Measurements from ENCODE around the gene ATP8B4. TPM values are rescaled to one million over a fixed set of nuclear protein-coding genes. Genes with fewer than 3 reads are reported as not detected.
A peak's percentile ranks its signal among the peaks of the same experiment; 100 is the strongest.

Gene ATP8B4
- polyA plus RNA-seq, 1 donor from 2014 or later = not detected

GRCh38 chr15:50127255-50127777 is 8.3 kb upstream of the ATP8B4 start:
- Mint-ChIP-seq H3K27me3 (no peaks in the 10 kb centered on the region), H3K27ac (no peak overlapping the region), H3K36me3 (no peaks in the 10 kb centered on the region), H3K4me1 (no peaks in the 10 kb centered on the region), H3K9me3 (peaks cover 0 to 11% (median 2%) of the 10 kb centered on the region in 3 donors), H3K4me3 (no peak overlapping the region)

DNA sequence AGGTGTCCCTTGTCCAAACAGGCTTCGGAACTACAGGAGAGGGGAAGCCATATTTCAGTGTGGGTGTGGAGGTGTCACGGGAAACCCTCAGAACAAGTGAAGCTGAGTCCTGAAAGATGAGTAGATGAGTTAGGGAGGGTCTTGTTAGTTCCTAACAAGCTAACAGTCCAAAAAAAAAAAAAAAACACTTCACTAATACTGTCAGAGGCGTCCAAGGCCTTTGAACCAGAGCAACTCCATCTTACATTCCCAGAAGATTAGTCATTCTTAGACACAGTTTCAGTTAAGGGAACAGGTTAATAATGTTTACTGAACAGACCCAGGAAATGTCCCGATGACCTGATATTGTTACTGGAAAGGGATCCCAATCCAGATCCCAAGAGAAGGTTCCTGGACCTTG is 7.0 kb upstream of the ATP8B4 start:
- peaks cover 0 to 8% (median 2%) of the 10 kb centered on the region in 3 donors for H3K9me3 Mint-ChIP-seq
- no peaks in the 10 kb centered on the region for H3K36me3 Mint-ChIP-seq
- H3K4me1 Mint-ChIP-seq = no peaks in the 10 kb centered on the region
- H3K27ac Mint-ChIP-seq = no peak overlapping the region
- no peaks in the 10 kb centered on the region for H3K27me3 Mint-ChIP-seq
- H3K4me3 Mint-ChIP-seq = no peak overlapping the region

DNA sequence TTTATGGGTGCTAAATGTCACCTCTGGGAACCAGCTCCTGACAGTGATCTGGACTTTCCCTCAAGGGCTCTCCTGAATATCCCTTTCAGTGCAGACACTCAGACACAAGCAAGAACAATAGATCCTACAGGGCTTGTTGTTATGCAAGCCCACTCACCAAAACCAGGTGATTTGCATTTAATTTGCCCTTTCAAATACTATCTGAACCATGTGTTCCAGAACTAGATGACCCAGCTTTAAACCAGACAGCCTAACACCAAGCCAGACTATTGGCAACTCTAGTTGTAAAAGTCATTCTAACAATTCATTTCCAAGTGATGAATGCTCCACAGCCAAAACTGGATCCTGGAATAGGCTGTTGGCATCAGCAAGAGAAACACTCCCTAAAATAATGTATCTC is 5.6 kb upstream of the ATP8B4 start:
- no peak overlapping the region for H3K27ac Mint-ChIP-seq
- H3K4me3 Mint-ChIP-seq = no peak overlapping the region
- peaks cover 0 to 8% (median 2%) of the 10 kb centered on the region in 3 donors for H3K9me3 Mint-ChIP-seq
- H3K4me1 Mint-ChIP-seq = no peaks in the 10 kb centered on the region
- no peaks in the 10 kb centered on the region for H3K36me3 Mint-ChIP-seq
- H3K27me3 Mint-ChIP-seq = no peaks in the 10 kb centered on the region

DNA sequence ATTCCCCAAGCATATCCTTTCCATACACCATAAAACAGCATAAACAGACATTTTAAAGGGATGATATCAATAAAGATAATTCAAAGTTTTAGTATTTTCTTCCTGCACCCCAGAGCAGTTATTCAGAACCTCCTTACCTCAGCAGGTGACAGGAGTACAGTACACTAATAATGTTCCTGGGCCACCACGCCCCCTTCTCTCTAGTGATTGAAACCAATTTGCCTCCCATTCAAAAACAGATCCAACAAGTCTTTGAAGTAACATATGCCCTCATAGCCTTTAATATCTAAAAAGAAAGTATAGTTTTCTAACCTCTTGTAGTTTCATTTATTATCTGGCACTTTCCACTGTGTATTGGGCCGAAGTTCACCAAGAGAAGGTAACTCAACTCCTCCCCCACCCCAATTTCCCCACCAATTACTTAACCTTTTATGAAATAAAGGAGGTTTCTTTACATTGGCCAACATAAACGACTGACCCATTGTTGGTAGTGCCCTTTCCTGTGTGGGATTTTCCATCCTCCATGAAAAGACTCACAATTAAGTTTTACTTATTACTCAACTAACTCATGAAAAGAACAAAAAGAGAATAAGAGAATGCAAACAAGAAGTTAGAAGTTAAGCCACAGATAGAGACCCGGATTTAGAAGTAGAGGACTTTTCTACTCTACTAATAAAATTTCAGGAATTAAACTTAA is 5.0 kb upstream of the ATP8B4 start:
- no peaks in the 10 kb centered on the region for H3K27me3 Mint-ChIP-seq

DNA sequence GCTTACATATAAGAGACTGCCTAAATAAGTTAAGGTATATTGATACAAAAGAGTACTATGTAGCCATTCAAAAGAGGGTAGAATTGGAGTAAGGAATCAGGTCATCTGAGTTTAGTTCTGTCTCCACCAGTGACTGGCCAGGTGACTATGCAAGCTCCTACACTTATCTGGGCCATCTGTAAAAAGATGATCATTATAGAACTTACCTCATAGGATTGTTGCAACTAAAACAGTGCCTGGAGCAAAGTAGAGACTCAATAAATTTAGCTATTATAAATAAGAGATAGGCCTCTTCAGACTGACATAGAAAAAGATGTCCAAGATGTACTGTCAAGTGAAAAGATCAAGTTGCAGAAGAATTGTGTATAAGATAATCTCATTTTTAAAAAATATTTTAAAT is 1.7 kb upstream of the ATP8B4 start:
- Mint-ChIP-seq H3K9me3 (peaks cover 0 to 14% (median 2%) of the 10 kb centered on the region in 3 donors), H3K4me1 (peaks cover 0 to 10% (median 7%) of the 10 kb centered on the region in 3 donors), H3K27ac (no peak overlapping the region), H3K36me3 (no peaks in the 10 kb centered on the region), H3K4me3 (no peak overlapping the region), H3K27me3 (no peaks in the 10 kb centered on the region)

More for the DNA sequence above, 5.0 kb upstream of the ATP8B4 start:
- Mint-ChIP-seq H3K9me3 (peaks cover 0 to 8% (median 2%) of the 10 kb centered on the region in 3 donors), H3K27ac (no peak overlapping the region), H3K4me3 (no peak overlapping the region), H3K36me3 (no peaks in the 10 kb centered on the region), H3K4me1 (peaks cover 0 to 5% (median 2%) of the 10 kb centered on the region in 3 donors)

- H3K36me3 Mint-ChIP-seq = peaks cover 3% of the 10 kb centered on the region
- H3K9me3 Mint-ChIP-seq = peaks cover 0 to 6% (median 0%) of the 10 kb centered on the region in 3 donors
- peaks cover 12 to 22% (median 15%) of the 10 kb centered on the region in 3 donors for H3K4me1 Mint-ChIP-seq
- H3K27ac Mint-ChIP-seq = no peak overlapping the region
- H3K27me3 Mint-ChIP-seq = peaks cover 8% of the 10 kb centered on the region
- H3K4me3 Mint-ChIP-seq = no peak overlapping the region
Measured at GRCh38 chr15:50117431-50118027, 1.5 kb downstream of the ATP8B4 start.

GRCh38 chr15:50116477-50116876 is 2.6 kb downstream of the ATP8B4 start:
- peaks cover 12 to 22% (median 15%) of the 10 kb centered on the region in 3 donors for H3K4me1 Mint-ChIP-seq
- H3K27ac Mint-ChIP-seq = peak overlapping the region in 1 of 3 donors; percentile 23
- H3K9me3 Mint-ChIP-seq = peaks cover 0 to 6% (median 0%) of the 10 kb centered on the region in 3 donors
- H3K27me3 Mint-ChIP-seq = peaks cover 8% of the 10 kb centered on the region
- H3K4me3 Mint-ChIP-seq = no peak overlapping the region
- H3K36me3 Mint-ChIP-seq = peaks cover 3% of the 10 kb centered on the region

GRCh38 chr15:50113992-50114780 is 4.8 kb downstream of the ATP8B4 start:
- no peak overlapping the region for H3K27ac Mint-ChIP-seq
- peak overlapping the region in 1 of 4 donors; percentile 46 for H3K4me3 Mint-ChIP-seq

GRCh38 chr15:50113187-50113505 is 5.9 kb downstream of the ATP8B4 start:
- Mint-ChIP-seq H3K9me3 (peaks cover 0 to 6% (median 0%) of the 10 kb centered on the region in 3 donors), H3K27me3 (peaks cover 8% of the 10 kb centered on the region), H3K4me3 (no peak overlapping the region), H3K36me3 (peaks cover 3% of the 10 kb centered on the region), H3K27ac (peak overlapping the region in 2 of 3 donors; percentile 24 to 44), H3K4me1 (peaks cover 21 to 38% (median 30%) of the 10 kb centered on the region in 3 donors)

More at GRCh38 chr15:50113992-50114780, 4.8 kb downstream of the ATP8B4 start:
- Mint-ChIP-seq H3K9me3 (peaks cover 0 to 6% (median 0%) of the 10 kb centered on the region in 3 donors), H3K36me3 (peaks cover 3% of the 10 kb centered on the region), H3K27me3 (peaks cover 8% of the 10 kb centered on the region), H3K4me1 (peaks cover 17 to 33% (median 21%) of the 10 kb centered on the region in 3 donors)

GRCh38 chr15:50112488-50113186 is 6.4 kb downstream of the ATP8B4 start:
- H3K27ac Mint-ChIP-seq = peak overlapping the region in 1 of 3 donors; percentile 44
- H3K36me3 Mint-ChIP-seq = peaks cover 3% of the 10 kb centered on the region
- H3K4me1 Mint-ChIP-seq = peaks cover 26 to 41% (median 34%) of the 10 kb centered on the region in 3 donors
- peaks cover 8% of the 10 kb centered on the region for H3K27me3 Mint-ChIP-seq
- no peak overlapping the region for H3K4me3 Mint-ChIP-seq
- peaks cover 0 to 4% (median 0%) of the 10 kb centered on the region in 3 donors for H3K9me3 Mint-ChIP-seq

GRCh38 chr15:50110285-50110684 is 8.7 kb downstream of the ATP8B4 start:
- H3K4me1 Mint-ChIP-seq = peaks cover 31 to 45% (median 41%) of the 10 kb centered on the region in 3 donors
- no peaks in the 10 kb centered on the region for H3K9me3 Mint-ChIP-seq
- no peak overlapping the region for H3K4me3 Mint-ChIP-seq
- H3K36me3 Mint-ChIP-seq = peaks cover 3% of the 10 kb centered on the region
- H3K27me3 Mint-ChIP-seq = peaks cover 8% of the 10 kb centered on the region
- peak overlapping the region in 1 of 3 donors; percentile 45 for H3K27ac Mint-ChIP-seq

- peaks cover 6% of the 10 kb centered on the region for H3K27me3 Mint-ChIP-seq
- H3K4me1 Mint-ChIP-seq = peaks cover 28 to 42% (median 38%) of the 10 kb centered on the region in 3 donors
- H3K36me3 Mint-ChIP-seq = peaks cover under 1% of the 10 kb centered on the region
- H3K9me3 Mint-ChIP-seq = no peaks in the 10 kb centered on the region
- peak overlapping the region in 2 of 4 donors; percentile 56 to 84 for H3K4me3 Mint-ChIP-seq
- H3K27ac Mint-ChIP-seq = peak overlapping the region; percentile 45 to 54 (median 53)
Measured at GRCh38 chr15:50109076-50109987, 9.7 kb downstream of the ATP8B4 start.

DNA sequence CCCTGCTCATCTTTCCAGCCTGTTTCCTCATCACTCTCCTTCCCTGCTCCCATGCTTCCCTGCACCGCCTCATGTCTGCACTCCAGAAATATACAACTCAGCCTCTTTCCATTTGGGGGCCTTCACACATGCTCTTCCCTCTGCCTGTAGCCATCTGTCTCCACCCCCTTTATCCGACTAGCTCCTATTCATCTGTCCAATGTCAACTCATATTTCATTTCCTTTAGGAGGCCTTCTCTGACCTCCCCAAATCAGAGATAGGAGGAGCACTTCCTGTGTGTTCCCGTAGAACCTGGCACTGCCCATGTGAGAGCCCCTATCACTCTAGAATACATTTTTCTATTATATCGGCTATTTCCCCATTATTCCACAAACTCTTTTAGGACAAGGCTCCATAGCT is 10.6 kb downstream of the ATP8B4 start:
- H3K9me3 Mint-ChIP-seq = no peaks in the 10 kb centered on the region
- H3K4me3 Mint-ChIP-seq = peak overlapping the region in 2 of 4 donors; percentile 59 to 61
- peaks cover 5% of the 10 kb centered on the region for H3K27me3 Mint-ChIP-seq
- peak overlapping the region in 1 of 3 donors; percentile 71 for H3K27ac Mint-ChIP-seq
- H3K4me1 Mint-ChIP-seq = peaks cover 25 to 39% (median 34%) of the 10 kb centered on the region in 3 donors
- H3K36me3 Mint-ChIP-seq = no peaks in the 10 kb centered on the region

All from IgD-negative memory B cell (primary cell).